ENCODE results near the gene MRPL48. TPM values are rescaled to one million over a fixed set of nuclear protein-coding genes. Genes with fewer than 3 reads are reported as not detected.
"Not testable (repeated sequence)": the region's sequence is repeated elsewhere in the genome, so short reads cannot be mapped to it uniquely, and the experiment has no call there.

MRPL48 gene
- total RNA-seq, 1 donor from 2014 or later, result 35.9 TPM

DNA sequence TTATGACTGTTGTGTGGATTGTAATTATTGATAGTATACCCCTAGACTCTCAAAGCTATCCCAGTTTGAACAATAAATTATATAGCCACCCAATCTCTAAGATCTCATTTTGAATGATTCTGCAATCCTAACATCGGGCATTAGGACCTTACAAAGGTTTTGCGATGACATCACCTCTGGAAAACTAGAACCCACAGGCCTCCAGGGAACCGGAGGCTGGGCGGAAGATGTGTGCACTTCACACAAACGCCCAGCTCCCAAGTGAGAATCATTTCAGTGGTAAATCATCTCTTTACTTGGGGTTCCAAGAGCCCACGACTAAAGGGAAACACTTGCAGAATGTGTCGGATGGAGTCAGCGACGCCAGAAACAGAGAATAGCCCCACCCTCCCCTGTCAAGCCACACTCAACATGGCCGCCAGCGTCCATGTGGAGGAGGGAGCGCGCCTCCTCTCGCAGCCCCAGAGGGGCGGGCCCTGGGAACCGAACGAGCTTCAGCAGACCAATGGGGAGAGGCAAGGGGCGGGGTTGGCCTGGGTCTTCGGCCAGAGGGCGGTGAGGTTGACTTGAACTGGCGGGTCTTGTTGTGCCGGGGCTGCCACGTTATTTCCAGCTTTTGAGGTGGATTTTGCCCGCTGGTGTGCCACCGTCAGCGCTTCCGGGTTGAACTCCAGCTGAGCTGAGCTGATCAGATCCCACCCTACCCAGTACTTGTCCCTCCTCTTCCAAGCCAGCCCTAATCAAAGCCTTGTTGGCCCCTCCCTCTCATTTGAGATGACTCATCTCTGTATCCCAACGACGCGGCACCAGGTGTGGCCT is 8.4 kb upstream of the MRPL48 start:
- H3K4me1 Mint-ChIP-seq (ENCODE audit: unreplicated experiment), result peaks cover 5% of the 10 kb centered on the region
- peak overlapping the region; percentile 100 for H3K27ac Mint-ChIP-seq
- no peaks in the 10 kb centered on the region for H3K36me3 Mint-ChIP-seq
- H3K9me3 Mint-ChIP-seq, result no peaks in the 10 kb centered on the region
- no peaks in the 10 kb centered on the region for H3K27me3 Mint-ChIP-seq
- peak overlapping the region; percentile 99 for H3K4me3 Mint-ChIP-seq
- peak; percentile 97 for DNase-seq (ENCODE audit: extremely low spot score, unreplicated experiment)
- TF ChIP-seq, protein P1, sequence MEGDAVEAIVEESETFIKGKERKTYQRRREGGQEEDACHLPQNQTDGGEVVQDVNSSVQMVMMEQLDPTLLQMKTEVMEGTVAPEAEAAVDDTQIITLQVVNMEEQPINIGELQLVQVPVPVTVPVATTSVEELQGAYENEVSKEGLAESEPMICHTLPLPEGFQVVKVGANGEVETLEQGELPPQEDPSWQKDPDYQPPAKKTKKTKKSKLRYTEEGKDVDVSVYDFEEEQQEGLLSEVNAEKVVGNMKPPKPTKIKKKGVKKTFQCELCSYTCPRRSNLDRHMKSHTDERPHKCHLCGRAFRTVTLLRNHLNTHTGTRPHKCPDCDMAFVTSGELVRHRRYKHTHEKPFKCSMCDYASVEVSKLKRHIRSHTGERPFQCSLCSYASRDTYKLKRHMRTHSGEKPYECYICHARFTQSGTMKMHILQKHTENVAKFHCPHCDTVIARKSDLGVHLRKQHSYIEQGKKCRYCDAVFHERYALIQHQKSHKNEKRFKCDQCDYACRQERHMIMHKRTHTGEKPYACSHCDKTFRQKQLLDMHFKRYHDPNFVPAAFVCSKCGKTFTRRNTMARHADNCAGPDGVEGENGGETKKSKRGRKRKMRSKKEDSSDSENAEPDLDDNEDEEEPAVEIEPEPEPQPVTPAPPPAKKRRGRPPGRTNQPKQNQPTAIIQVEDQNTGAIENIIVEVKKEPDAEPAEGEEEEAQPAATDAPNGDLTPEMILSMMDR (conservative IDR thresholded peaks at IDR 0.05), result no peak

- peaks cover 5% of the 10 kb centered on the region for H3K4me1 Mint-ChIP-seq (ENCODE audit: unreplicated experiment)
- H3K36me3 Mint-ChIP-seq, result no peaks in the 10 kb centered on the region
- peak overlapping the region; percentile 94 for H3K27ac Mint-ChIP-seq
- DNase-seq (ENCODE audit: extremely low spot score, unreplicated experiment), result no peak
- TF ChIP-seq, protein P1 (conservative IDR thresholded peaks at IDR 0.05), result no peak
- no peak overlapping the region for H3K4me3 Mint-ChIP-seq
- H3K9me3 Mint-ChIP-seq, result no peaks in the 10 kb centered on the region
- H3K27me3 Mint-ChIP-seq, result no peaks in the 10 kb centered on the region
These were observed 6.4 kb upstream of the MRPL48 start for GRCh38 chr11:73781303-73781702.

DNA sequence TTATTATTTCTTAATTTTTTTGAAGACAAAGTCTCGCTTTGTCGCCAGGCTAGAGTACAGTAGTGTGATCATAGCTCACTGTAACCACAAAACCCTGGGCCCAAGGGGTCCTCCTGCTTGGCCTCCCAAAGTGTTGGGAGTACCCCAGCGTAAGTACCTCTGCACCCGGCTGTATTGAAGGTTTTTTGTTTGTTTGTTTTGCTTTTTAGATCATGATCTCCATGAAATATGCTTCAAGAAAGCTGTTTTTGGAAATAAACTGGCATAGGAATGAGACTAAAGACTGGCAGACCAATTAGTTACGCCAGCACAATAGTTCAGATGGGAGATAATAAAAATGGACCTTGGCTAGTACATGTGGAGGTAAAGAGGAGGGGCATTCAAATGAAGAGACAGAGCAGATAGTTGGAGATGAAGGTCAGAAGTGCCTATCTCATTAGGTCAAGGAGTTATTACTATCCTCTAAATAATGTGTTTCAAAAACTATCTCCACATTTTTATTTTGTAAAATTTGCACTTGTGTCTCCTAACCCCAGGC is 4.1 kb upstream of the MRPL48 start:
- no peaks in the 10 kb centered on the region for H3K27me3 Mint-ChIP-seq
- H3K9me3 Mint-ChIP-seq, result no peaks in the 10 kb centered on the region
- no peak overlapping the region for H3K4me3 Mint-ChIP-seq
- H3K36me3 Mint-ChIP-seq, result no peaks in the 10 kb centered on the region
- peaks cover 15% of the 10 kb centered on the region for H3K4me1 Mint-ChIP-seq (ENCODE audit: unreplicated experiment)
- peak overlapping the region; percentile 47 for H3K27ac Mint-ChIP-seq
- TF ChIP-seq, protein P1 (conservative IDR thresholded peaks at IDR 0.05), result no peak
- no peak for DNase-seq (ENCODE audit: extremely low spot score, unreplicated experiment)

DNA sequence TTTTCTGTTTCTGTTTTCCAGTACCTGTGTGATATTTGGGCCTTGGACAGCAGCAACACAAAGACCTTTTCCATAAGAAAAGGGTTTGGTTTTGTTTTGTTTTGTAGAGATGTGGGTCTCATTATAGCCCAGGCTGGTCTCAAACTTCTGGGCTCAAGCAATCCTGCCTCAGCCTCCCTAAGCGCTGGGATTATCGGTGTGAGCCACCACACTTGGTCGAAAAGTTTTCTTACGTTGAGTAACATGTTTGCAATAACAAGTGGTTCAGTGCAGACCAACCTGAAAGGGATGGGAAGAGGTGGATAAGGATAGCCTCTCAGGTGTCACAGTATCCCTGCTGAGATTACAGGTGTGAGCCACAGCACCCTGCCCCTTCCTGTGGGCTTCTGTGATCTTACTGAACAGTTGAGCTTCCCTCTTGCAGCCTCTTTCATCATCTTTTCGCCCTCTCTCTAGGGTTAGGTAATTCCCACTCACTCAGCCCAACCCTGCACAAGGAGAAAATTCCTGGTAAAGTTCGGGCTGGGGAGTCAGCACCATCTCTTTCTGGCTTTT is 3.5 kb upstream of the MRPL48 start:
- H3K27me3 Mint-ChIP-seq, result no peaks in the 10 kb centered on the region
- DNase-seq (ENCODE audit: extremely low spot score, unreplicated experiment), result no peak
- H3K4me3 Mint-ChIP-seq, result no peak overlapping the region
- H3K4me1 Mint-ChIP-seq (ENCODE audit: unreplicated experiment), result peaks cover 11% of the 10 kb centered on the region
- TF ChIP-seq, protein P1 (conservative IDR thresholded peaks at IDR 0.05), result no peak
- peak overlapping the region; percentile 82 for H3K27ac Mint-ChIP-seq
- H3K9me3 Mint-ChIP-seq, result no peaks in the 10 kb centered on the region
- no peaks in the 10 kb centered on the region for H3K36me3 Mint-ChIP-seq

GRCh38 chr11:73784734-73785133 is 2.9 kb upstream of the MRPL48 start:
- no peaks in the 10 kb centered on the region for H3K9me3 Mint-ChIP-seq
- peaks cover 10% of the 10 kb centered on the region for H3K4me1 Mint-ChIP-seq (ENCODE audit: unreplicated experiment)
- H3K36me3 Mint-ChIP-seq, result no peaks in the 10 kb centered on the region
- H3K4me3 Mint-ChIP-seq, result no peak overlapping the region
- DNase-seq (ENCODE audit: extremely low spot score, unreplicated experiment), result no peak
- no peaks in the 10 kb centered on the region for H3K27me3 Mint-ChIP-seq
- peak overlapping the region; percentile 82 for H3K27ac Mint-ChIP-seq
- TF ChIP-seq, protein P1 (conservative IDR thresholded peaks at IDR 0.05), result no peak

GRCh38 chr11:73785467-73785866 is 2.2 kb upstream of the MRPL48 start:
- H3K9me3 Mint-ChIP-seq; DNase-seq (ENCODE audit: extremely low spot score, unreplicated experiment); H3K36me3 Mint-ChIP-seq; H3K27me3 Mint-ChIP-seq; H3K4me1 Mint-ChIP-seq (ENCODE audit: unreplicated experiment): not testable (repeated sequence)
- Mint-ChIP-seq H3K4me3 (peak overlapping the region; percentile 53), H3K27ac (peak overlapping the region; percentile 69)

Data from type B pancreatic cell (in vitro differentiated cells).